Transverse colon (tissue), 4 donors: ENCODE measurements around the gene RNF25. TPM values are rescaled to one million over a fixed set of nuclear protein-coding genes. Genes with fewer than 3 reads are reported as not detected.
"Not testable (repeated sequence)": the region's sequence is repeated elsewhere in the genome, so short reads cannot be mapped to it uniquely, and the experiment has no call there.

Experiments used
- DNase-seq: peaks from one replicate; pipeline ENCODE4 v3.0.0-alpha.2; 2019
- H3K27ac ChIP-seq, 4 donors: fragments of 200-600 bp; sonication (generic); 2 replicates each; pipeline ENCODE4 v1.5.1; 2016 to 2018; ENCODE audit warnings: inconsistent platforms in 4 of 4
- H3K27me3 ChIP-seq: fragments of 200-600 bp; sonication (generic); 2 replicates; pipeline ENCODE4 v1.5.1; 2017; ENCODE audit warnings: inconsistent platforms
- H3K36me3 ChIP-seq, 4 donors: fragments of 200-600 bp; sonication (generic); 2 replicates each; pipeline ENCODE4 v1.5.1; 2017 to 2019; ENCODE audit warnings: inconsistent platforms in 4 of 4
- H3K4me1 ChIP-seq, 4 donors: fragments of 200-600 bp; sonication (generic); 2 replicates each; pipeline ENCODE4 v1.5.1; 2017 to 2020; ENCODE audit warnings: inconsistent platforms in 4 of 4
- H3K4me3 ChIP-seq, 4 donors: fragments of 200-600 bp; sonication (generic); 1 replicate in 1 of 4; 2 replicates in 3 of 4; pipeline versions ENCODE4 v1.5.1 to v1.6.1; 2017 to 2019; ENCODE audit warnings: inconsistent platforms in 4 of 4
- H3K9me3 ChIP-seq, 2 donors: fragments of 200-600 bp; sonication (generic); 2 replicates each; pipeline ENCODE4 v1.5.1; 2017 to 2019; ENCODE audit warnings: inconsistent platforms in 2 of 2
- CTCF ChIP-seq, 5 experiments: fragments of 200-600 bp in 3 of 5; fragments of 450-650 bp in 2 of 5; sonication (generic) in 3 of 5; IDR thresholded peaks; 1 replicate in 2 of 5; 2 replicates in 3 of 5; pipeline ENCODE4 v1.5.1; 2016 to 2017; ENCODE audit warnings: antibody characterized with exemption in 5 of 5, inconsistent platforms in 3 of 5, mild to moderate bottlenecking in 2 of 5, moderate library complexity in 1 of 5
- EP300 ChIP-seq: sonication (generic); formaldehyde crosslinking; IDR thresholded peaks from one replicate; pipeline ENCODE4 v1.6.1; 2017; ENCODE audit warnings: antibody characterized with exemption, low read depth
- POLR2A ChIP-seq: fragments of 450-650 bp; IDR thresholded peaks from one replicate; pipeline ENCODE4 v1.6.1; 2016; ENCODE audit warnings: antibody characterized with exemption, mild to moderate bottlenecking, moderate library complexity
- POLR2AphosphoS5 ChIP-seq, 3 donors: sonication (generic); formaldehyde crosslinking; IDR thresholded peaks; one replicate each; pipeline ENCODE4 v1.6.1; 2016; ENCODE audit warnings: antibody characterized with exemption in 3 of 3
- WGBS, 2 donors: methylation state at CpG; one replicate each; pipeline ENCODE4 v1.1.5; 2018; ENCODE audit warnings: low coverage in 1 of 2; 5-methylcytosine and 5-hydroxymethylcytosine counted together
- in situ Hi-C, 4 donors: fragments of 200-750 bp; cut with MboI; loops; one replicate each; pipeline versions ENCODE4 v1.15.0 to v1.15.1; 2017; ENCODE audit warnings: low sequenced_read_pairs in 3 of 4, low pct_ligation_motif_present in 1 of 4, low pct_unique_long_range_greater_than_20kb in 1 of 4
- intact Hi-C: fragments of 100-400 bp; cut with DNase I; formaldehyde crosslinking; loops from one replicate; pipeline ENCODE4 v1.15.1; 2023; ENCODE audit warnings: low total_unique reads
- total RNA-seq, 4 donors: library from RNA; depleted of rRNA; stranded (reverse); fragments of >200 nt; gene quantifications; one replicate each; pipeline ENCODE4 v1.1.0, GENCODE V29; 2016

The RNF25 gene
- total RNA-seq, 4 donors from 2014 or later: 1.6 to 52.7 (median 12.7) TPM

- no peak for TF ChIP-seq EP300
- no peak for TF ChIP-seq POLR2A
- no peak for TF ChIP-seq POLR2AphosphoS5 (IDR thresholded peaks at IDR 0.05)
- TF ChIP-seq CTCF (IDR thresholded peaks at IDR 0.05): no peak
- Histone ChIP-seq H3K4me1 (no peaks in the 10 kb centered on the region), H3K27ac (no peak overlapping the region), H3K36me3 (peaks cover 0 to 6% (median 3%) of the 10 kb centered on the region in 4 donors), H3K27me3 (no peaks in the 10 kb centered on the region), H3K9me3 (no peaks in the 10 kb centered on the region), H3K4me3 (no peak overlapping the region)
- intact Hi-C loops: no loop called here
- 99% methylated on average over 8 of the region's 8 CpGs; no CpG with 5 or more reads in 1 of the 2 donors for WGBS, 2 donors
- DNase-seq: no peak
- in situ Hi-C loops: no loop called here
These were observed 27.1 kb upstream of the RNF25 start for GRCh38 chr2:218698885-218699284.

- WGBS, 2 donors: 92 to 93% methylated on average over 3 of the region's 3 CpGs
- H3K9me3 ChIP-seq: no peaks in the 10 kb centered on the region
- TF ChIP-seq POLR2A (no peak), EP300 (no peak), CTCF (IDR thresholded peaks at IDR 0.05) (no peak), POLR2AphosphoS5 (IDR thresholded peaks at IDR 0.05) (no peak)
- in situ Hi-C loops (no loop called here), intact Hi-C loops (no loop called here)
- no peaks in the 10 kb centered on the region for H3K4me1 ChIP-seq
- no peak for DNase-seq
- H3K4me3 ChIP-seq: no peak overlapping the region
- H3K36me3 ChIP-seq: peaks cover 0 to 23% (median 3%) of the 10 kb centered on the region in 4 donors
- H3K27me3 ChIP-seq: no peaks in the 10 kb centered on the region
- no peak overlapping the region for H3K27ac ChIP-seq
These were observed 22.8 kb upstream of the RNF25 start for GRCh38 chr2:218694405-218695145.

GRCh38 chr2:218691234-218691633 is 19.4 kb upstream of the RNF25 start:
- Histone ChIP-seq H3K36me3 (peaks cover 0 to 23% (median 2%) of the 10 kb centered on the region in 4 donors), H3K27me3 (no peaks in the 10 kb centered on the region), H3K27ac (no peak overlapping the region), H3K4me1 (peaks cover 0 to 3% (median 1%) of the 10 kb centered on the region in 4 donors), H3K4me3 (no peak overlapping the region), H3K9me3 (no peaks in the 10 kb centered on the region)
- TF ChIP-seq POLR2AphosphoS5 (IDR thresholded peaks at IDR 0.05) (no peak), EP300 (no peak)
- intact Hi-C loops (no loop called here), in situ Hi-C loops (no loop called here)
- DNase-seq: no peak

- H3K27me3 ChIP-seq, in situ Hi-C loops, H3K4me3 ChIP-seq, H3K27ac ChIP-seq, H3K9me3 ChIP-seq, H3K4me1 ChIP-seq, intact Hi-C loops: not testable (repeated sequence)
- peak; percentile 53 for DNase-seq
- TF ChIP-seq CTCF (IDR thresholded peaks at IDR 0.05): peak; percentile 66 to 88 (median 74)
- WGBS, 2 donors: 0 to 28% methylated on average over 2 to 5 of the region's 5 CpGs
- H3K36me3 ChIP-seq: peaks cover 0 to 10% (median 2%) of the 10 kb centered on the region in 4 donors
These were observed 15.7 kb upstream of the RNF25 start for GRCh38 chr2:218687400-218688060.
